ENCODE measurements around the gene KLC1. TPM values are rescaled to one million over a fixed set of nuclear protein-coding genes. Genes with fewer than 3 reads are reported as not detected.

The KLC1 gene
- total and polyA plus RNA-seq, 4 donors = 71.7 to 315 (median 222) TPM

DNA sequence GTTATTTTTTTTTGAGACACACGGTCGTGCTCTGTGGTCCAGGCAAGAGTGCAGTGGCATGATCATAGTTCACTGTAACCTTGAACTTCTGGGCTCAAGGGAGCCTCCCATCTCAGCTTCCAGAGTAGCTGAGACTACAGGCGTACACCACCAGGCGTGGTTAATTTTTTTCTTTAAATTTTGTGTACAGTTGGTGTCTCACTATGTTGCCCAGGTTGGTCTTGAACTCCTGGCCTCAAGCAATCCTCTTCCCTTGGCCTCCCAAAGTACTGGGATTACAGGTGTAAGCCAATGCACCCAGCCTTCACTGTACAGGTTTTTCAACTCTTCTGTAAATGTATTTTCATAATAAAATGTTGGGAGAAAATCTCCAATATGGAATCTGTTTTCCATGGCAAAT is 5.7 kb upstream of the KLC1 start:
- no peaks in the 10 kb centered on the region for H3K9me3 ChIP-seq (ENCODE audit: control insufficient read depth, low read length)
- 69 to 76% methylated on average over 4 of the region's 4 CpGs for WGBS, 2 donors
- H3K4me1 ChIP-seq (ENCODE audit: control insufficient read depth in 1 of 2, insufficient read depth in 2 of 2, low read length in 2 of 2) = no peaks in the 10 kb centered on the region
- no peak for ATAC-seq (ENCODE audit: low FRiP score)
- no peak overlapping the region for H3K4me3 ChIP-seq (ENCODE audit: low read length in 2 of 2)
- no peak overlapping the region for H3K27ac ChIP-seq (ENCODE audit: low read depth in 1 of 2, low read length in 2 of 2)
- no peak for DNase-seq
- H3K27me3 ChIP-seq (ENCODE audit: control insufficient read depth in 1 of 2, insufficient read depth in 2 of 2, low read length in 1 of 2) = no peaks in the 10 kb centered on the region
- H3K36me3 ChIP-seq (ENCODE audit: control insufficient read depth in 1 of 2, insufficient read depth in 2 of 2, low read length in 1 of 2) = no peaks in the 10 kb centered on the region
- intact Hi-C loops (cut with DNase I) = no loop called here

- Histone ChIP-seq H3K27ac (ENCODE audit: low read depth in 1 of 2, low read length in 2 of 2) (no peak overlapping the region), H3K27me3 (ENCODE audit: control insufficient read depth in 1 of 2, insufficient read depth in 2 of 2, low read length in 1 of 2) (no peaks in the 10 kb centered on the region), H3K9me3 (ENCODE audit: control insufficient read depth, low read length) (no peaks in the 10 kb centered on the region), H3K36me3 (ENCODE audit: control insufficient read depth in 1 of 2, insufficient read depth in 2 of 2, low read length in 1 of 2) (no peaks in the 10 kb centered on the region), H3K4me1 (ENCODE audit: control insufficient read depth in 1 of 2, insufficient read depth in 2 of 2, low read length in 2 of 2) (no peaks in the 10 kb centered on the region), H3K4me3 (ENCODE audit: low read length in 2 of 2) (no peak overlapping the region)
- WGBS, 2 donors = 39 to 41% methylated on average over 16 of the region's 16 CpGs
- DNase-seq (peak in 1 of 2 donors; percentile 69), ATAC-seq (ENCODE audit: low FRiP score) (no peak)
- intact Hi-C loops (cut with DNase I) = no loop called here
Observed at GRCh38 chr14:103623883-103624482, 5.0 kb upstream of the KLC1 start.

DNA sequence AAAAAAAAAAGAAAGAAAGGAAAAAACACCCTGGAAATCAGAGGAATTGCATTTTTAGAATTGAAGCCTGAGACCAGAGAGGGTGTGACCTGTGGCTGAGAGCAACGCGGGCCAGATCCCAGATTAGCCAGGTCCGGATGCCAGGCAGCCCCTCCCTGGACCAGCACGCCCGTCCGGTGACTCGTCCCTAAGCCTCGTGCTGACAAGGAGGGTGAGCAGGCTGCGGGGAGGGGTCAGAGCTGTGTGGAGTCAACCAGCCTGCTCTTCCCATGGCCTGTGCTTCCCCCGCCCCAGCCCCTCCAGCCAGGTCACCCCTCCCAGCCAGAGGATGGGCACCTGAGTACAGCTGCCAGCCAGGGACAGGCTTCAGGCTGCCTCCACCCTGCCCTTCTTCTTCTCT is 4.2 kb upstream of the KLC1 start:
- DNase-seq (peak; percentile 89 to 94), ATAC-seq (ENCODE audit: low FRiP score) (peak; percentile 55)
- no peaks in the 10 kb centered on the region for H3K4me1 ChIP-seq (ENCODE audit: control insufficient read depth in 1 of 2, insufficient read depth in 2 of 2, low read length in 2 of 2)
- 15 to 17% methylated on average over 10 of the region's 10 CpGs for WGBS, 2 donors
- no peaks in the 10 kb centered on the region for H3K36me3 ChIP-seq (ENCODE audit: control insufficient read depth in 1 of 2, insufficient read depth in 2 of 2, low read length in 1 of 2)
- H3K27ac ChIP-seq (ENCODE audit: low read depth in 1 of 2, low read length in 2 of 2) = peak overlapping the region in 1 of 2 donors; percentile 43
- no peak overlapping the region for H3K4me3 ChIP-seq (ENCODE audit: low read length in 2 of 2)
- intact Hi-C loops (cut with DNase I) = loop anchor here in 1 of 2 donors (5.0 kb wide), 1 partner anchor 92 kb away; the partner anchor contains the start of genes XRCC3 and ZFYVE21
- no peaks in the 10 kb centered on the region for H3K27me3 ChIP-seq (ENCODE audit: control insufficient read depth in 1 of 2, insufficient read depth in 2 of 2, low read length in 1 of 2)
- H3K9me3 ChIP-seq (ENCODE audit: control insufficient read depth, low read length) = no peaks in the 10 kb centered on the region

GRCh38 chr14:103625356-103626095 is 3.5 kb upstream of the KLC1 start:
- H3K4me1 ChIP-seq (ENCODE audit: control insufficient read depth in 1 of 2, insufficient read depth in 2 of 2, low read length in 2 of 2) = no peaks in the 10 kb centered on the region
- ATAC-seq (ENCODE audit: low FRiP score) = no peak
- H3K27ac ChIP-seq (ENCODE audit: low read depth in 1 of 2, low read length in 2 of 2) = peak overlapping the region in 1 of 2 donors; percentile 43
- H3K27me3 ChIP-seq (ENCODE audit: control insufficient read depth in 1 of 2, insufficient read depth in 2 of 2, low read length in 1 of 2) = no peaks in the 10 kb centered on the region
- H3K9me3 ChIP-seq (ENCODE audit: control insufficient read depth, low read length) = no peaks in the 10 kb centered on the region
- no peak overlapping the region for H3K4me3 ChIP-seq (ENCODE audit: low read length in 2 of 2)
- intact Hi-C loops (cut with DNase I) = loop anchor here (2.0 to 5.0 kb wide), 2 partner anchors 65 to 92 kb away; partner anchors contain the start of genes XRCC3 (in 1 of the 2) and ZFYVE21 (in 1 of the 2)
- H3K36me3 ChIP-seq (ENCODE audit: control insufficient read depth in 1 of 2, insufficient read depth in 2 of 2, low read length in 1 of 2) = no peaks in the 10 kb centered on the region
- WGBS, 2 donors = 61 to 66% methylated on average over 11 of the region's 11 CpGs
- DNase-seq = no peak

DNA sequence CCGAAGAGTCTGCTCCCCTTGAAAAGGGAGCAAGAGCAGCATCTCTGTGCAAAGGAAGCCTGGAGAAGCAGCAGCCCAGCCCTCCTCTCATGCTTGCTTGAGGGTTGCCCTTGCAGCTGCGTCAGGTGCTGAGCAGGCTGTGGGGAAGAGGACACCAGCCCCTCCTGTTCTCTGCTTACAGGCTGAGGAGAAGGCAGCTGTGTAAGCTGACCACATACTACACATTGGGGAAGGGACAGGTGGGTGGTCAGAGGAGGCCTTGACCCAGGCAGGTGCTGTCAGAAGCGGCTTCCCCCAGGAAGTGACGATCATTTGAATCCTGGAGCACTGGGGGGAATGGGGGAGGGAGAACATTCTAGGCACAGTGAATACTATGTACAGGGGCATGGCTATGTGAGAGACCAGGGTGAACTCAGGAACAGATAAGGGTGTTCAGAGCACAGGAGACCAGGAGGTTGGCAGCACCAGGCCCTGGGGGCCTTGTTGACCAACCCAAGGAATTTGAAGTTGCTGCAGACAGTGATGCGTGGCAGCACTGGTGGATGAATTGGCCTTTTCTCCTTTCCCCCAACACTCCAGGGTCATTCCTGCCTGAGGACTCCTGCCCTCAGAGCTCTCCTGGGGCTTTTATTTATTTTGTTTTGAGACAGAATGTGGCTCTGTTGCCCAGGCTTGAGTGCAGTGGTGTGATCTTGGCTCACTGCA is 2.7 kb upstream of the KLC1 start:
- Histone ChIP-seq H3K27ac (ENCODE audit: low read depth in 1 of 2, low read length in 2 of 2) (peak overlapping the region in 1 of 2 donors; percentile 9), H3K27me3 (ENCODE audit: control insufficient read depth in 1 of 2, insufficient read depth in 2 of 2, low read length in 1 of 2) (no peaks in the 10 kb centered on the region), H3K4me3 (ENCODE audit: low read length in 2 of 2) (no peak overlapping the region), H3K4me1 (ENCODE audit: control insufficient read depth in 1 of 2, insufficient read depth in 2 of 2, low read length in 2 of 2) (no peaks in the 10 kb centered on the region), H3K36me3 (ENCODE audit: control insufficient read depth in 1 of 2, insufficient read depth in 2 of 2, low read length in 1 of 2) (no peaks in the 10 kb centered on the region), H3K9me3 (ENCODE audit: control insufficient read depth, low read length) (no peaks in the 10 kb centered on the region)
- DNase-seq (no peak), ATAC-seq (ENCODE audit: low FRiP score) (no peak)
- 85 to 91% methylated on average over 5 of the region's 5 CpGs for WGBS, 2 donors
- intact Hi-C loops (cut with DNase I) = loop anchor here (2.0 to 5.0 kb wide), 2 partner anchors 65 to 91 kb away; partner anchors contain the start of genes XRCC3 (in 1 of the 2) and ZFYVE21 (in 1 of the 2)

DNA sequence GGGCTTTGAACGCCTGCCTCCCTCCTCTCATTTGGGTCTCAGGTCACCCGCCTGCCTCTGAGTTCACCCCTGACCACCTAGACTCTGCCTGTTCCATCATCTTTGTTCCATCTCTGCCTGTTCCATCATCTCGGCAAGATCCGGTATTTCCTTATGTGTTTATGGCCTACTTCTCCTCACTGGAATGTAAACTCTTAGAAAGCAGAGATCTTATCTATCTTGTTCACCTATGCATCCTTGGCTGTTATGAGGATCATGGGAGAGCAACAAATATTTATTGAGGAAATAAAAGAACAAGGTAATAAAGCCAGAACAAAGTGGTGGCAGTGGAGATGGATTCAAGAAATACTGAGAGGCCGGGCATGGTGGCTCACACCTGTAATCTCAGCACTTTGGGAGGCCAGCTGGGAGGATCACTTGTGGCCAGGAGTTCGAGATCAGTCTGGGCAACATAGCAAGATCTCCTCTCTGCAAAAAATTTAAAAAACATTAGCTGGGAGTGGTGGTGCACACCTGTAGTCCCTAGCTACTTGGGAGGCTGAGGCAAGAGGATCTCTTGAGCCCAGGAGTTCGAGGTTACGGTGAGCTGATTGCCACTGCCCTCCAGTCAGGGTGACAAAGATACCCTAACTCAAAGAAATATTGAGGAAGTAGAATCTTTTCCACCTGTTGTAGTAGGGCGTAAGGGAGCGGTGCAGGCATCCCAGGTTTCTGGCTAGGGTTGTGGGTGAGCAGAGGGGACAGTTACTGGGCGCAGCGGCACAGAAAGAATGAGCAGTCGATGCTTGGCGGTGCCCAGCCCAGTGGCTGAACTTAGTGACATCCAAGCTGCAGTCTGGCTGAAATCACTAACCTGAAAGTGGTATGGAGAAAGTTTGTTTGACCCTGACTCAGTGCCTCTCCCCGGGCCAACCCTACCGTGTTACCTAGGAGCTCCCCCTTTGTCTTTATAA is 1.7 kb upstream of the KLC1 start:
- DNase-seq = no peak
- Histone ChIP-seq H3K9me3 (ENCODE audit: control insufficient read depth, low read length) (no peaks in the 10 kb centered on the region), H3K4me3 (ENCODE audit: low read length in 2 of 2) (no peak overlapping the region), H3K27ac (ENCODE audit: low read depth in 1 of 2, low read length in 2 of 2) (peak overlapping the region in 1 of 2 donors; percentile 87), H3K27me3 (ENCODE audit: control insufficient read depth in 1 of 2, insufficient read depth in 2 of 2, low read length in 1 of 2) (no peaks in the 10 kb centered on the region), H3K4me1 (ENCODE audit: control insufficient read depth in 1 of 2, insufficient read depth in 2 of 2, low read length in 2 of 2) (no peaks in the 10 kb centered on the region), H3K36me3 (ENCODE audit: control insufficient read depth in 1 of 2, insufficient read depth in 2 of 2, low read length in 1 of 2) (no peaks in the 10 kb centered on the region)
- 90 to 91% methylated on average over 16 of the region's 16 CpGs for WGBS, 2 donors
- intact Hi-C loops (cut with DNase I) = loop anchor here (2.0 to 5.0 kb wide), 2 partner anchors 67 to 90 kb away; partner anchors contain the start of genes XRCC3 (in 1 of the 2) and ZFYVE21 (in 1 of the 2)
- no peak for ATAC-seq (ENCODE audit: low FRiP score)

- ATAC-seq (ENCODE audit: low FRiP score) (peak; percentile 83), DNase-seq (peak; percentile 91 to 94)
- no peaks in the 10 kb centered on the region for H3K9me3 ChIP-seq (ENCODE audit: control insufficient read depth, low read length)
- H3K36me3 ChIP-seq (ENCODE audit: control insufficient read depth in 1 of 2, insufficient read depth in 2 of 2, low read length in 1 of 2) = no peaks in the 10 kb centered on the region
- H3K27ac ChIP-seq (ENCODE audit: low read depth in 1 of 2, low read length in 2 of 2) = peak overlapping the region; percentile 77 to 87
- H3K27me3 ChIP-seq (ENCODE audit: control insufficient read depth in 1 of 2, insufficient read depth in 2 of 2, low read length in 1 of 2) = no peaks in the 10 kb centered on the region
- intact Hi-C loops (cut with DNase I) = loop anchor here in 1 of 2 donors (5.0 kb wide), 1 partner anchor 89 kb away; the partner anchor contains the start of genes XRCC3 and ZFYVE21
- 2% methylated on average over 30 to 31 of the region's 31 CpGs for WGBS, 2 donors
- no peaks in the 10 kb centered on the region for H3K4me1 ChIP-seq (ENCODE audit: control insufficient read depth in 1 of 2, insufficient read depth in 2 of 2, low read length in 2 of 2)
- peak overlapping the region; percentile 84 to 91 for H3K4me3 ChIP-seq (ENCODE audit: low read length in 2 of 2)
Observed at GRCh38 chr14:103628221-103628683, 759 bp upstream of the KLC1 start.
